Tibial nerve (tissue), 4 donors: ENCODE results near the gene MEF2C. TPM values are rescaled to one million over a fixed set of nuclear protein-coding genes. Genes with fewer than 3 reads are reported as not detected.

Source experiments
- DNase-seq, 2 donors: peaks; one replicate each; pipeline ENCODE4 v3.0.0-alpha.2; 2019; ENCODE audit warnings: low spot score in 2 of 2
- H3K27ac ChIP-seq, 4 donors: fragments of 200-600 bp; sonication (generic) in 3 of 4; one replicate each; pipeline ENCODE4 v1.5.1; 2017 to 2019; ENCODE audit warnings: mild to moderate bottlenecking in 1 of 4
- H3K27me3 ChIP-seq, 2 donors: fragments of 200-600 bp; sonication (generic) in 1 of 2; one replicate each; pipeline versions ENCODE4 v1.5.1 to v1.6.0; 2017 to 2019
- H3K36me3 ChIP-seq, 3 donors: fragments of 200-600 bp; sonication (generic); one replicate each; pipeline ENCODE4 v1.5.1; 2018 to 2019
- H3K4me1 ChIP-seq, 4 donors: fragments of 200-600 bp; sonication (generic) in 3 of 4; one replicate each; pipeline ENCODE4 v1.5.1; 2017 to 2019
- H3K4me3 ChIP-seq, 4 donors: fragments of 200-600 bp; sonication (generic) in 3 of 4; one replicate each; pipeline ENCODE4 v1.5.1; 2017 to 2019; ENCODE audit warnings: mild to moderate bottlenecking in 1 of 4, moderate library complexity in 1 of 4
- H3K9me3 ChIP-seq, 4 donors: fragments of 200-600 bp; sonication (generic) in 3 of 4; one replicate each; pipeline ENCODE4 v1.5.1; 2017 to 2019
- EP300 ChIP-seq, 2 donors: sonication (generic); formaldehyde crosslinking; IDR thresholded peaks; one replicate each; pipeline ENCODE4 v1.6.1; 2017; ENCODE audit warnings: antibody characterized with exemption in 2 of 2, mild to moderate bottlenecking in 1 of 2
- POLR2A ChIP-seq, 2 donors: fragments of 450-650 bp; IDR thresholded peaks; one replicate each; pipeline ENCODE4 v1.6.1; 2017; ENCODE audit warnings: antibody characterized with exemption in 2 of 2, mild to moderate bottlenecking in 2 of 2, moderate library complexity in 2 of 2
- WGBS, 2 donors: methylation state at CpG; one replicate each; pipeline ENCODE4 v1.1.5; 2018; 5-methylcytosine and 5-hydroxymethylcytosine counted together
- total RNA-seq, 4 donors: library from RNA; depleted of rRNA; stranded (reverse); fragments of >200 nt; gene quantifications; one replicate each; pipeline ENCODE4 v1.1.0, GENCODE V29; 2016
- TF ChIP-seq, protein P1 (sequence below), 5 experiments: fragments of 200-600 bp in 3 of 5; fragments of 450-650 bp in 2 of 5; sonication (generic) in 3 of 5; IDR thresholded peaks; one replicate each; pipeline ENCODE4 v1.5.1; 2016 to 2019; ENCODE audit warnings: antibody characterized with exemption in 5 of 5, mild to moderate bottlenecking in 3 of 5, moderate library complexity in 2 of 5

Gene MEF2C
- total RNA-seq, 4 donors from 2014 or later = 16.5 to 40.8 (median 29.1) TPM

DNA sequence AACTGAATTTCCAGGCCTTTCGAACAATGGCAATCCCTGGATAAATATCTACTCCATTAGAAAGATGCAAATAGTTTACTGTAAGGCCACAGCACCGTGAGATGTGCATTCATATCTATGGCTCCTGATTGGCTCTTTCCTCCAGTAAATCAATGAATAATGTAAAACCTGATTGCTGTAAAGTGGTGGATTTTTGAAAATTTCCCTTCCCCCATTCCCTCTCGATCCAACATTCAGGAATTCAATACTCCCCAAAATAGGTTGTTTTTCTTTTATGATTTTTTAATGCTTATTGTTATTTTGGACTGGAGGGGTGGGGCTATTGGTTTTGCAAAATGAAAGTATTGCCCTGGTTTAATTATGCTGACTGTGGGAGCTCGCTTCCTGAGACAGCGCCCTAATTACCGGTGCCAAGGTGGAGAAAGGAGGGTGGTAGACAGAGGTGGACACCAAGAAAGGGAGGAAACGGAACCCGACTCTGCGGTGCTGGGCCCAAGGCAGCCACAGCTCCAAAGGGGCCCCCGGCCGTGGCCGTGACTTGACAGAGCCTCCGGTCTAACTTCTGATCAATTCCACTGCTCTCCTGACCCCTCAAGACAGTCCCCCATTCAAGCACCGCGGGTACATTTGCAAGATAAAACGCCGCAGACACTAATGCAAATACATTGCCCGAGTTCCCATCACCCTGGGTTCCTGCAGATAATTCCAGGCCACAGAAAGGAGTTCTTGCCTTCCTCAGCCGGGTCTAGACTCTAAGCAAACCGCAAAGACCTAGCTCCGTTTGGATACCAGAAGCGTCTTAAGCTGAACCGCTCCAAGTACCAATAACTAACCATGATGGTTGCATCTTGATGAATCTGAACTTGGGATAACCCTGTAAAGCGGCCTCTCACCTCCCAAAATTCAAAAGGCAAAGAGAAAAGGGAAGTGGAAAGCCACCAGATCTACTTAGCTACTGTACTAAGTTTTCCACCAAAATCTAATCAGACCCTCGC, 211.2 kb downstream of the MEF2C start:
- 6% methylated on average over 24 to 25 of the region's 25 CpGs for WGBS, 2 donors
- H3K4me3 ChIP-seq = peak overlapping the region; percentile 42 to 66 (median 51)
- peaks cover 0 to 98% of the 10 kb centered on the region in 2 donors for H3K27me3 ChIP-seq
- peaks cover 0 to 42% (median 8%) of the 10 kb centered on the region in 4 donors for H3K4me1 ChIP-seq
- H3K36me3 ChIP-seq = no peaks in the 10 kb centered on the region
- DNase-seq = no peak
- TF ChIP-seq EP300 (IDR thresholded peaks at IDR 0.05) = peak in 1 of 2 donors; percentile 21
- TF ChIP-seq, protein P1, sequence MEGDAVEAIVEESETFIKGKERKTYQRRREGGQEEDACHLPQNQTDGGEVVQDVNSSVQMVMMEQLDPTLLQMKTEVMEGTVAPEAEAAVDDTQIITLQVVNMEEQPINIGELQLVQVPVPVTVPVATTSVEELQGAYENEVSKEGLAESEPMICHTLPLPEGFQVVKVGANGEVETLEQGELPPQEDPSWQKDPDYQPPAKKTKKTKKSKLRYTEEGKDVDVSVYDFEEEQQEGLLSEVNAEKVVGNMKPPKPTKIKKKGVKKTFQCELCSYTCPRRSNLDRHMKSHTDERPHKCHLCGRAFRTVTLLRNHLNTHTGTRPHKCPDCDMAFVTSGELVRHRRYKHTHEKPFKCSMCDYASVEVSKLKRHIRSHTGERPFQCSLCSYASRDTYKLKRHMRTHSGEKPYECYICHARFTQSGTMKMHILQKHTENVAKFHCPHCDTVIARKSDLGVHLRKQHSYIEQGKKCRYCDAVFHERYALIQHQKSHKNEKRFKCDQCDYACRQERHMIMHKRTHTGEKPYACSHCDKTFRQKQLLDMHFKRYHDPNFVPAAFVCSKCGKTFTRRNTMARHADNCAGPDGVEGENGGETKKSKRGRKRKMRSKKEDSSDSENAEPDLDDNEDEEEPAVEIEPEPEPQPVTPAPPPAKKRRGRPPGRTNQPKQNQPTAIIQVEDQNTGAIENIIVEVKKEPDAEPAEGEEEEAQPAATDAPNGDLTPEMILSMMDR (IDR thresholded peaks at IDR 0.05) = no peak
- TF ChIP-seq POLR2A (IDR thresholded peaks at IDR 0.05) = no peak
- no peaks in the 10 kb centered on the region for H3K9me3 ChIP-seq
- peak overlapping the region in 3 of 4 donors; percentile 36 to 93 (median 93) for H3K27ac ChIP-seq

DNA sequence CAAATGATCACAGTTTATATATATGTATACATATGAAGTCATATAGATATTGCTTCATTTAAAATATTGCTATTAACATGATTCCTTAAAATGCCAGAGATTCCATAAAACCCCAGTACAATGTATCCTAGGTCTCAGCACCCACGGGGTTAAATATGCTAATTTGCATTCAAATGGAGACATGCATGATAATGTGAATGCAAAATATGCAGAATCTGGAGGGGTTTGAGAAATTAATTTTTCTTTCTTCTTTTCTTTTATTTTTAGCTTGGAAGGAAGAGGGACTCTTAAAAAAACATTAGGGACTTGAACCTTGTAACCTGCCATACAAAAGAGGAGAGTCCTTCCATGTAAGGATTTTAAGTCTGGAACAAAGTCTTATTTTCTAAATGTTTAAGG, 211.9 kb downstream of the MEF2C start:
- no peak for DNase-seq
- peaks cover 0 to 99% of the 10 kb centered on the region in 2 donors for H3K27me3 ChIP-seq
- peak overlapping the region; percentile 42 to 66 (median 51) for H3K4me3 ChIP-seq
- no peaks in the 10 kb centered on the region for H3K36me3 ChIP-seq
- no peak for TF ChIP-seq POLR2A (IDR thresholded peaks at IDR 0.05)
- TF ChIP-seq, protein P1 (IDR thresholded peaks at IDR 0.05) = no peak
- no peak for TF ChIP-seq EP300 (IDR thresholded peaks at IDR 0.05)
- H3K9me3 ChIP-seq = no peaks in the 10 kb centered on the region
- WGBS, 2 donors = 6 to 12% methylated on average over 1 of the region's 1 CpG
- peaks cover 0 to 43% (median 8%) of the 10 kb centered on the region in 4 donors for H3K4me1 ChIP-seq
- peak overlapping the region in 2 of 4 donors; percentile 93 for H3K27ac ChIP-seq

DNA sequence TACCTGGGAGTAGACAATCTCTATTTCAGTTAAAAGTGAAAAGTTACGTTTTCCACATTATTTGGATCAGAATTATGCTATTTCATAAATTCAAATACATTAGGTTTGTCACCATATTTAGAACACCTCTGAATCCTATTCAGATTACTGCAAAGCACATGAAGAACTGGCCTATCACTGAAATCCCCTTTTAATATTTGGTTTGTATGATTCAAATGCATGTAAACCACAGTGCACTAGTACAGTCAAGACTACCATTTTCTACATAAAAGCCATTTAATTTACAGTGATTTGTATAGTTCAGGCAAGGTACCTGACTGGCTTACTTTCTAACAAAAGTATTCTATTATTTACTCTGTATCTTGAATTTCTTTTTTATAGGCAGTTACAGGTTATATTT, 212.5 kb downstream of the MEF2C start:
- peak overlapping the region in 1 of 4 donors; percentile 93 for H3K27ac ChIP-seq
- H3K4me3 ChIP-seq = no peak overlapping the region
- TF ChIP-seq, protein P1 (IDR thresholded peaks at IDR 0.05) = no peak
- TF ChIP-seq POLR2A (IDR thresholded peaks at IDR 0.05) = no peak
- TF ChIP-seq EP300 (IDR thresholded peaks at IDR 0.05) = no peak
- no peaks in the 10 kb centered on the region for H3K36me3 ChIP-seq
- H3K4me1 ChIP-seq = peaks cover 0 to 42% (median 6%) of the 10 kb centered on the region in 4 donors
- 55 to 63% methylated on average over 1 of the region's 1 CpG for WGBS, 2 donors
- no peak for DNase-seq
- H3K27me3 ChIP-seq = peaks cover 0 to 99% of the 10 kb centered on the region in 2 donors
- no peaks in the 10 kb centered on the region for H3K9me3 ChIP-seq

DNA sequence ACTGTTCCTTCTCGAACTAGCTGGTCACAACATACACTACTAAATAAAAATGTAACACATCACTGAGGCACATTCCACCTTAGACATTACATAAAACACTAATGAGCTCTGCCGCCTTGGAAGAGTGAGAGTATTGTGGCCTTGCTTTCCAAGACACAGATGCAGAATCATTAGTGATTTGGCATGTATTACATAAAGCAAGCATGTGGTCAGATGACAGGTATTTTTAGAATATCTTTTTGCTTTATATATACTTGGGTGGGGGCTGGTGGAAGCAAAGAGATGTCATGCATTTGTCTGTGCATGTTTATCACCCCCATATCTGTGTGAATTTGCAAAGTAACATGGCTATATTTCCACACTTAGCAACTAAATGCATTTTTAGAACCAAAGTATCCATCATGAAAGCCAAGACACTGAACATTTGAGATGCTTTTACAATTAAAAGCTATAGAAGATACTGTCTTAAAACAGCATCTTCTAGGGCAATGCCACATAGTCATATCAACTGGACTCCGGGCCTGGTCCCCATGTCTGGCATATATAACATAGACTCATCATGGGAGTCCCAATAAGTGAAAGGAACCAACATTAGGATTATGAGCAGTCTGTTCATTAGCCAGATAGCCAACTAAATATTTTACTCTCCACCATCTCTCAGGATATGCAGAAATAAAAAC, 213.5 kb downstream of the MEF2C start:
- Histone ChIP-seq H3K4me1 (peaks cover 0 to 40% (median 2%) of the 10 kb centered on the region in 4 donors), H3K27me3 (peaks cover 0 to 99% of the 10 kb centered on the region in 2 donors), H3K4me3 (no peak overlapping the region), H3K9me3 (no peaks in the 10 kb centered on the region), H3K27ac (peak overlapping the region in 2 of 4 donors; percentile 47 to 88), H3K36me3 (no peaks in the 10 kb centered on the region)
- no peak for TF ChIP-seq EP300 (IDR thresholded peaks at IDR 0.05)
- TF ChIP-seq POLR2A (IDR thresholded peaks at IDR 0.05) = no peak
- TF ChIP-seq, protein P1 (IDR thresholded peaks at IDR 0.05) = no peak
- no peak for DNase-seq
- WGBS, 2 donors = 47 to 52% methylated on average over 3 of the region's 3 CpGs
